Gastroesophageal sphincter (tissue), 3 donors: Measurements from ENCODE around the gene LDB2.

Experiments used
- EP300 ChIP-seq: sonication (generic); formaldehyde crosslinking; IDR thresholded peaks from one replicate; pipeline ENCODE4 v1.6.1; 2017; ENCODE audit warnings: antibody characterized with exemption, mild to moderate bottlenecking
- POLR2A ChIP-seq, 2 donors: fragments of 450-650 bp; IDR thresholded peaks; one replicate each; pipeline ENCODE4 v1.6.1; 2017; ENCODE audit warnings: antibody characterized with exemption in 2 of 2, mild to moderate bottlenecking in 2 of 2, moderate library complexity in 1 of 2
- TF ChIP-seq, protein P1 (sequence below), 4 experiments: fragments of 200-600 bp in 2 of 4; fragments of 450-650 bp in 2 of 4; sonication (generic) in 1 of 4; IDR thresholded peaks; one replicate each; pipeline ENCODE4 v1.5.1; 2017 to 2019; ENCODE audit warnings: antibody characterized with exemption in 4 of 4, mild to moderate bottlenecking in 2 of 4, moderate library complexity in 2 of 4

DNA sequence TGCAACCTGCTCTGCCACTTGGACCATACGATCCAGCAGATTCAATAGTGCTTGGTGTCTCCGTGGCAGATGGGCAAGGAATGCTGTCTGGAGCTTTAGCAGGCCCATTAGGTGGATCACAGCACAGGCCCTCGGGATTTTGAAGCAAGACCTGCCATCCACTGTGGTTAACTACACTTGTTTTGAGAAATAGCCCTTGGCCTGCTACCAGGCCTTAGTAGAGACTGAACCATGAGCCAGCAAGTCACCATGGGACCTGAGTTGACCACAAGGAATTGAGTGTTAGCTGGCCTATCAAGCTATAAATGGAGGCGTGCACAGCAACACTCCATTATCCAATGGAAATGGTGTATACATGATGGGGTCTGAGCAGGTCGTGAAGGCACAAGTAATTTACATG lies 14.5 kb upstream of the LDB2 start:
- TF ChIP-seq EP300 (no peak), POLR2A (IDR thresholded peaks at IDR 0.05) (no peak)
- TF ChIP-seq, protein P1, sequence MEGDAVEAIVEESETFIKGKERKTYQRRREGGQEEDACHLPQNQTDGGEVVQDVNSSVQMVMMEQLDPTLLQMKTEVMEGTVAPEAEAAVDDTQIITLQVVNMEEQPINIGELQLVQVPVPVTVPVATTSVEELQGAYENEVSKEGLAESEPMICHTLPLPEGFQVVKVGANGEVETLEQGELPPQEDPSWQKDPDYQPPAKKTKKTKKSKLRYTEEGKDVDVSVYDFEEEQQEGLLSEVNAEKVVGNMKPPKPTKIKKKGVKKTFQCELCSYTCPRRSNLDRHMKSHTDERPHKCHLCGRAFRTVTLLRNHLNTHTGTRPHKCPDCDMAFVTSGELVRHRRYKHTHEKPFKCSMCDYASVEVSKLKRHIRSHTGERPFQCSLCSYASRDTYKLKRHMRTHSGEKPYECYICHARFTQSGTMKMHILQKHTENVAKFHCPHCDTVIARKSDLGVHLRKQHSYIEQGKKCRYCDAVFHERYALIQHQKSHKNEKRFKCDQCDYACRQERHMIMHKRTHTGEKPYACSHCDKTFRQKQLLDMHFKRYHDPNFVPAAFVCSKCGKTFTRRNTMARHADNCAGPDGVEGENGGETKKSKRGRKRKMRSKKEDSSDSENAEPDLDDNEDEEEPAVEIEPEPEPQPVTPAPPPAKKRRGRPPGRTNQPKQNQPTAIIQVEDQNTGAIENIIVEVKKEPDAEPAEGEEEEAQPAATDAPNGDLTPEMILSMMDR (IDR thresholded peaks at IDR 0.05), result no peak
